ENCODE data around the gene SAXO1.
"Not testable (repeated sequence)": the region's sequence is repeated elsewhere in the genome, so short reads cannot be mapped to it uniquely, and the experiment has no call there.

SAXO1 gene

GRCh38 chr9:19030899-19031298 lies 2.1 kb downstream of the SAXO1 start:
- Histone ChIP-seq H3K27ac (ENCODE audit: low read depth, low read length) (no peak overlapping the region), H3K79me2 (ENCODE audit: control insufficient read depth, insufficient read depth, low read length, unreplicated experiment) (no peaks in the 10 kb centered on the region), H3K27me3 (ENCODE audit: insufficient read depth, low read length) (no peaks in the 10 kb centered on the region), H3K36me3 (ENCODE audit: insufficient read depth, low read length) (no peaks in the 10 kb centered on the region), H3K4me3 (ENCODE audit: low read depth, low read length) (no peak overlapping the region), H2AFZ (ENCODE audit: low read length, unreplicated experiment) (no peak overlapping the region), H3K4me1 (ENCODE audit: control insufficient read depth, insufficient read depth, low read length, unreplicated experiment) (no peaks in the 10 kb centered on the region)

- H3K27me3 ChIP-seq (ENCODE audit: insufficient read depth, low read length), result no peaks in the 10 kb centered on the region
- H3K79me2 ChIP-seq (ENCODE audit: control insufficient read depth, insufficient read depth, low read length, unreplicated experiment), result no peaks in the 10 kb centered on the region
- H3K4me1 ChIP-seq (ENCODE audit: control insufficient read depth, insufficient read depth, low read length, unreplicated experiment), result no peaks in the 10 kb centered on the region
- H3K36me3 ChIP-seq (ENCODE audit: insufficient read depth, low read length), result no peaks in the 10 kb centered on the region
- H3K27ac ChIP-seq (ENCODE audit: low read depth, low read length), result no peak overlapping the region
- no peak overlapping the region for H3K4me3 ChIP-seq (ENCODE audit: low read depth, low read length)
- no peak overlapping the region for H2AFZ ChIP-seq (ENCODE audit: low read length, unreplicated experiment)
Observed at GRCh38 chr9:19028835-19029451, 4.1 kb downstream of the SAXO1 start.

GRCh38 chr9:19027825-19028224 lies 5.2 kb downstream of the SAXO1 start:
- Histone ChIP-seq H3K79me2 (ENCODE audit: control insufficient read depth, insufficient read depth, low read length, unreplicated experiment) (no peaks in the 10 kb centered on the region), H3K27me3 (ENCODE audit: insufficient read depth, low read length) (no peaks in the 10 kb centered on the region), H3K4me1 (ENCODE audit: control insufficient read depth, insufficient read depth, low read length, unreplicated experiment) (no peaks in the 10 kb centered on the region), H3K36me3 (ENCODE audit: insufficient read depth, low read length) (no peaks in the 10 kb centered on the region), H3K4me3 (ENCODE audit: low read depth, low read length) (no peak overlapping the region), H3K27ac (ENCODE audit: low read depth, low read length) (no peak overlapping the region), H2AFZ (ENCODE audit: low read length, unreplicated experiment) (no peak overlapping the region)

DNA sequence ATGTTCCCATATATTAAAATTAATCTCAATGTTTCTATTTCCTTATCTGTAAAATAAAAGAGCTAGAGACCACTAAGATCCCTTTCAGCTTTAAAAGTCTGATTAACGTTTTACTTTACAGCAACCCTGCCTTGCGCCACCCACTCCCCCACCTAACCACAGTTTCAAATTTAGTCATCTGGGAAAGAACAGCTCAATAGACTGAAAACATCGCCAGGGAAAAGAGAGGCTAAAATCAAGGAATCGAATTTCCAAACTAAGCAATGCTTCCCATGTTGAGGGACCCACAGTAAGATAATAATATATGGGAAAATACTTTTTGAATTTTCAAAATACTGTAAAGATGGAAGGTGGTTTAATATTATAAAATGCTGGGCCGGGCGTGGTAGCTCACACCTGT lies 6.6 kb downstream of the SAXO1 start:
- H2AFZ ChIP-seq (ENCODE audit: low read length, unreplicated experiment), result no peak overlapping the region
- no peaks in the 10 kb centered on the region for H3K27me3 ChIP-seq (ENCODE audit: insufficient read depth, low read length)
- no peaks in the 10 kb centered on the region for H3K36me3 ChIP-seq (ENCODE audit: insufficient read depth, low read length)
- no peaks in the 10 kb centered on the region for H3K4me1 ChIP-seq (ENCODE audit: control insufficient read depth, insufficient read depth, low read length, unreplicated experiment)
- H3K79me2 ChIP-seq (ENCODE audit: control insufficient read depth, insufficient read depth, low read length, unreplicated experiment), result no peaks in the 10 kb centered on the region
- H3K4me3 ChIP-seq (ENCODE audit: low read depth, low read length), result no peak overlapping the region
- no peak overlapping the region for H3K27ac ChIP-seq (ENCODE audit: low read depth, low read length)

DNA sequence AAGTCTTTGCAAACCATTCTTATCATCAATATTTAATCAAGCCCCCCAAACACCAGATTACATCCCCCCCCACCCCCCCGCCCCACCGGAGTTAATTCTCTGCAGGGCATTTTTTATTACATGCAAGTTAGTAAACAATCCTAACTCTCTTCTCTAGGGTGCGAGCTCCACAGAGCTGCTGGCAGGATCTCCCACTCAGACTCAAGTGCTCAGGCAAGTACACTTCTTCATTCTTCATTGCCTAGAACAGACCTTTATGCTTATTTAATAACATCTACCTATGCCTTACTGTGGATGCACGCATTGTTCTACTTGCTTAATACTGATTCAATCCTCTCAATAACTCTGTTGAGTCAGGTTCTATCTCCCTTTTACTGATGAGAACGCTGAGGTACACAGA lies 9.9 kb downstream of the SAXO1 start:
- H3K4me3 ChIP-seq (ENCODE audit: low read depth, low read length), result no peak overlapping the region
- H3K27me3 ChIP-seq (ENCODE audit: insufficient read depth, low read length), result no peaks in the 10 kb centered on the region
- no peaks in the 10 kb centered on the region for H3K36me3 ChIP-seq (ENCODE audit: insufficient read depth, low read length)

GRCh38 chr9:19022206-19022605 lies 10.8 kb downstream of the SAXO1 start:
- no peak overlapping the region for H2AFZ ChIP-seq (ENCODE audit: low read length, unreplicated experiment)
- H3K27me3 ChIP-seq (ENCODE audit: insufficient read depth, low read length), result no peaks in the 10 kb centered on the region
- no peaks in the 10 kb centered on the region for H3K36me3 ChIP-seq (ENCODE audit: insufficient read depth, low read length)
- H3K79me2 ChIP-seq (ENCODE audit: control insufficient read depth, insufficient read depth, low read length, unreplicated experiment), result no peaks in the 10 kb centered on the region
- no peak overlapping the region for H3K27ac ChIP-seq (ENCODE audit: low read depth, low read length)
- H3K4me3 ChIP-seq (ENCODE audit: low read depth, low read length), result no peak overlapping the region
- H3K4me1 ChIP-seq (ENCODE audit: control insufficient read depth, insufficient read depth, low read length, unreplicated experiment), result no peaks in the 10 kb centered on the region

More for the DNA sequence above, 9.9 kb downstream of the SAXO1 start:
- Histone ChIP-seq H3K79me2 (ENCODE audit: control insufficient read depth, insufficient read depth, low read length, unreplicated experiment) (no peaks in the 10 kb centered on the region), H3K27ac (ENCODE audit: low read depth, low read length) (no peak overlapping the region), H3K4me1 (ENCODE audit: control insufficient read depth, insufficient read depth, low read length, unreplicated experiment) (no peaks in the 10 kb centered on the region), H2AFZ (ENCODE audit: low read length, unreplicated experiment) (no peak overlapping the region)

DNA sequence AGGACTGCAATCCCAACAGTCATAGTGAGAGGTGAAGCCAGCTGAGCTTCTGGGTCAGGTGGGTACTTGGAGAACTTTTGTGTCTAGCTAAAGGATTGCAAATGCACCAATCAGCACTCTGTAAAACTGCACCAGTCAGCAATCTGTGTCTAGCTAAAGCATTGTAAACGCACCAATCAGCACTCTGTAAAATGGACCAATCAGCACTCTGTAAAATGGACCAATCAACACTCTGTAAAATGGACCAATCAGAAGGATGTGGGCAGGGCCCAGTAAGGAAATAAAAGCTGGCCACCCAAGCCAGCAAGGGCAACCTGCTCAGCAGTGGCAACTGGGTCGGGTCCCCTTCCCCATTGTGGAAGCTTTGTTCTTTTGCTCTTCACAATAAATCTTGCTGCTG lies 11.4 kb downstream of the SAXO1 start:
- not testable (repeated sequence) for H3K4me3 ChIP-seq (ENCODE audit: low read depth, low read length); H3K27me3 ChIP-seq (ENCODE audit: insufficient read depth, low read length); H3K36me3 ChIP-seq (ENCODE audit: insufficient read depth, low read length); H2AFZ ChIP-seq (ENCODE audit: low read length, unreplicated experiment); H3K4me1 ChIP-seq (ENCODE audit: control insufficient read depth, insufficient read depth, low read length, unreplicated experiment); H3K79me2 ChIP-seq (ENCODE audit: control insufficient read depth, insufficient read depth, low read length, unreplicated experiment); H3K27ac ChIP-seq (ENCODE audit: low read depth, low read length)

DNA sequence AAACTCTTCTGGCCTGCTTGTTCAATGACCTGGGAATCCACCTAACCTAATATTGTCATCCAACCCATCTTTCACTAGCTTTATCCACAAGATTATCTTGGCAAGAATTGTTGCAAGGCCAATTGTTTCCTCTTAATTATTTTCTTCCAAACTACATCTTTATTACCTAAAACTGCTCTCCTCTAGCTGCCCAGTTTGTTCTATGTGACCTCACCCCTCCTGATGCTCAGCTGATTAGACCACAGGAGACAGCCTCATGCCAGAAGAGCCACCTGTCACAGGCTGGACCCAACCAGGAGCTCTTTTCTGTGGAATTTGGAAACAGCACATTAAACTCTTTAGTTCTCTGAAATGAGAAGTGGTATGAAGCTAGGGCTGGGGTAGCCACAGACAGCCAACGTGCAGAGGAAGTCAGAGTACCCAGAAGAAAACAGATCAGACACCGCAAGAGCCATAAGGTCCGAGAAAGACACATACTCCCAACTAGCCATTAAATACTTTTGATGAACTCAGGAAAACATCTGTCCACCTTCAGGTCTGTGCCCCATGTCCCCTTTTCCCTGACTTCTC lies 12.0 kb downstream of the SAXO1 start:
- no peaks in the 10 kb centered on the region for H3K36me3 ChIP-seq (ENCODE audit: insufficient read depth, low read length)
- H3K4me3 ChIP-seq (ENCODE audit: low read depth, low read length), result no peak overlapping the region
- no peak overlapping the region for H3K27ac ChIP-seq (ENCODE audit: low read depth, low read length)
- H3K79me2 ChIP-seq (ENCODE audit: control insufficient read depth, insufficient read depth, low read length, unreplicated experiment), result no peaks in the 10 kb centered on the region
- H2AFZ ChIP-seq (ENCODE audit: low read length, unreplicated experiment), result no peak overlapping the region
- no peaks in the 10 kb centered on the region for H3K4me1 ChIP-seq (ENCODE audit: control insufficient read depth, insufficient read depth, low read length, unreplicated experiment)
- no peaks in the 10 kb centered on the region for H3K27me3 ChIP-seq (ENCODE audit: insufficient read depth, low read length)

GRCh38 chr9:19018201-19018600 lies 14.8 kb downstream of the SAXO1 start:
- Histone ChIP-seq H3K27me3 (ENCODE audit: insufficient read depth, low read length) (no peaks in the 10 kb centered on the region), H2AFZ (ENCODE audit: low read length, unreplicated experiment) (no peak overlapping the region), H3K4me1 (ENCODE audit: control insufficient read depth, insufficient read depth, low read length, unreplicated experiment) (no peaks in the 10 kb centered on the region), H3K4me3 (ENCODE audit: low read depth, low read length) (no peak overlapping the region), H3K36me3 (ENCODE audit: insufficient read depth, low read length) (no peaks in the 10 kb centered on the region), H3K79me2 (ENCODE audit: control insufficient read depth, insufficient read depth, low read length, unreplicated experiment) (no peaks in the 10 kb centered on the region), H3K27ac (ENCODE audit: low read depth, low read length) (no peak overlapping the region)

GRCh38 chr9:19009391-19009965 lies 23.5 kb downstream of the SAXO1 start:
- peaks cover 3% of the 10 kb centered on the region for H3K4me1 ChIP-seq (ENCODE audit: control insufficient read depth, insufficient read depth, low read length, unreplicated experiment)
- H3K27ac ChIP-seq (ENCODE audit: low read depth, low read length), result no peak overlapping the region
- H3K36me3 ChIP-seq (ENCODE audit: insufficient read depth, low read length), result no peaks in the 10 kb centered on the region
- no peak overlapping the region for H2AFZ ChIP-seq (ENCODE audit: low read length, unreplicated experiment)
- H3K79me2 ChIP-seq (ENCODE audit: control insufficient read depth, insufficient read depth, low read length, unreplicated experiment), result no peaks in the 10 kb centered on the region
- no peaks in the 10 kb centered on the region for H3K27me3 ChIP-seq (ENCODE audit: insufficient read depth, low read length)
- H3K4me3 ChIP-seq (ENCODE audit: low read depth, low read length), result no peak overlapping the region

DNA sequence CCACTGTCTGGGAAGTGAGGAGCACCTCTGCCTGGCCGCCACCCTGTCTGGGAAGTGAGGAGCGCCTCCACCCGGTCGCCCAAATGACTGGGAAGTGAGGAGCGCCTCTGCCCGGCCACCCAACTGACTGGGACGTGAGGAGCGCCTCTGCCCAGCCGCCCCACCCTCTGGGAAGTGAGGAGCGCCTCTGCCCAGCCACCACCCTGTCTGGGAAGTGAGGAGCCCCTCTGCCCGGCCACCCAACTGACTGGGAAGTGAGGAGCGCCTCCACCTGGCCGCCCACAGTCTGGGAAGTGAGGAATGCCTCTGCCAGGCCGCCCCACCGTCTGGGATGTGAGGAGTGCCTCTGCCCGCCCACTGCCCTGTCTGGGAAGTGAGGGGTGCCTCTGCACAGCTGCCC lies 32.9 kb downstream of the SAXO1 start:
- H3K79me2 ChIP-seq (ENCODE audit: control insufficient read depth, insufficient read depth, low read length, unreplicated experiment), result no peaks in the 10 kb centered on the region
- no peak overlapping the region for H3K4me3 ChIP-seq (ENCODE audit: low read depth, low read length)
- 0 out of 2 replicates have a peak, but pooled peaks cover 2% of the 10 kb centered on the region for H3K27me3 ChIP-seq (ENCODE audit: insufficient read depth, low read length)
- H2AFZ ChIP-seq (ENCODE audit: low read length, unreplicated experiment), result no peak overlapping the region
- H3K27ac ChIP-seq (ENCODE audit: low read depth, low read length), result no peak overlapping the region
- no peaks in the 10 kb centered on the region for H3K4me1 ChIP-seq (ENCODE audit: control insufficient read depth, insufficient read depth, low read length, unreplicated experiment)
- no peaks in the 10 kb centered on the region for H3K36me3 ChIP-seq (ENCODE audit: insufficient read depth, low read length)
